Calu3 (cell line): ENCODE measurements around the gene NTM. TPM values are rescaled to one million over a fixed set of nuclear protein-coding genes. Genes with fewer than 3 reads are reported as not detected.
"Not testable (repeated sequence)": the region's sequence is repeated elsewhere in the genome, so short reads cannot be mapped to it uniquely, and the experiment has no call there.

Experiments used
- BruUV-seq: library from RNA; stranded (reverse); fragments of 400-500 nt; replicated peaks from 2 replicates; lab custom pipeline; 2021; lab: Mats Ljungman, UMichigan
- CTCF ChIA-PET: fragments of 300-600 bp; sonication (Branson Sonifier 250); formaldehyde crosslinking; loops from one replicate; lab custom pipeline; 2022; ENCODE audit warnings: antibody characterized with exemption; lab: Charles Lee
- DNase-seq: peaks from one replicate; pipeline ENCODE4 v3.0.0; 2022
- H3K27ac Mint-ChIP-seq: one replicate; pipeline ENCODE4 v1.8.0; 2022; ENCODE audit warnings: mixed read lengths; ENCODE audit not compliant: unreplicated experiment
- H3K27me3 Mint-ChIP-seq: one replicate; pipeline ENCODE4 v1.8.0; 2022; ENCODE audit warnings: mixed read lengths; ENCODE audit not compliant: unreplicated experiment
- H3K36me3 Mint-ChIP-seq: one replicate; pipeline ENCODE4 v1.8.0; 2022; ENCODE audit warnings: mild to moderate bottlenecking, moderate library complexity, mixed read lengths; ENCODE audit not compliant: insufficient read depth, unreplicated experiment
- H3K4me1 Mint-ChIP-seq: one replicate; pipeline ENCODE4 v1.8.0; 2022; ENCODE audit warnings: mild to moderate bottlenecking, low read depth, mixed read lengths; ENCODE audit not compliant: unreplicated experiment
- H3K4me3 Mint-ChIP-seq: one replicate; pipeline ENCODE4 v1.8.0; 2022; ENCODE audit warnings: mild to moderate bottlenecking, low read depth, moderate library complexity, mixed read lengths; ENCODE audit not compliant: unreplicated experiment
- H3K9me3 Mint-ChIP-seq: one replicate; pipeline ENCODE4 v1.8.0; 2022; ENCODE audit warnings: low read depth, mixed read lengths; ENCODE audit not compliant: unreplicated experiment
- CTCF ChIP-seq: fragments of 200-600 bp; IDR thresholded peaks from one replicate; pipeline ENCODE4 v1.8.0; 2022; ENCODE audit warnings: antibody characterized with exemption; ENCODE audit not compliant: unreplicated experiment
- intact Hi-C: fragments of 100-400 bp; cut with micrococcal nuclease; formaldehyde crosslinking; loops from one replicate; pipeline ENCODE4 v1.10.0; 2022; ENCODE audit not compliant: unreplicated experiment
- total RNA-seq: library from RNA; stranded (reverse); gene quantifications from 2 replicates; pipeline ENCODE4 v1.2.3, GENCODE V29; 2022

The NTM gene
- total RNA-seq, 1 experiment from 2014 or later: not detected

- peaks cover 6% of the 10 kb centered on the region for H3K9me3 Mint-ChIP-seq
- CTCF ChIA-PET: interaction anchor here (0.6 kb wide), 1 partner anchor 9 kb away, joined by 3 read pairs; no protein-coding TSS in a partner anchor
- no peak overlapping the region for H3K4me3 Mint-ChIP-seq
- H3K4me1 Mint-ChIP-seq: no peaks in the 10 kb centered on the region
- no peak for TF ChIP-seq CTCF
- BruUV-seq: no TSS peak
- no peak for DNase-seq
- intact Hi-C loops: no loop called here
- H3K36me3 Mint-ChIP-seq: no peaks in the 10 kb centered on the region
- H3K27me3 Mint-ChIP-seq: no peaks in the 10 kb centered on the region
- H3K27ac Mint-ChIP-seq: no peak overlapping the region
Observed at GRCh38 chr11:132062541-132062940, 692.1 kb downstream of the NTM start.

- Mint-ChIP-seq H3K4me1 (no peaks in the 10 kb centered on the region), H3K36me3 (no peaks in the 10 kb centered on the region), H3K27me3 (no peaks in the 10 kb centered on the region), H3K9me3 (peaks cover 6% of the 10 kb centered on the region), H3K27ac (no peak overlapping the region), H3K4me3 (no peak overlapping the region)
- no peak for DNase-seq
- intact Hi-C loops: no loop called here
- no TSS peak for BruUV-seq
- CTCF ChIA-PET: no interaction called here
- no peak for TF ChIP-seq CTCF
Observed at GRCh38 chr11:132064987-132065620, 694.7 kb downstream of the NTM start.

GRCh38 chr11:132068556-132068955 lies 698.1 kb downstream of the NTM start:
- DNase-seq: no peak

GRCh38 chr11:132069593-132069992 lies 699.2 kb downstream of the NTM start:
- H3K27me3 Mint-ChIP-seq, H3K9me3 Mint-ChIP-seq, intact Hi-C loops, DNase-seq, H3K36me3 Mint-ChIP-seq, H3K4me3 Mint-ChIP-seq, BruUV-seq, H3K4me1 Mint-ChIP-seq, CTCF ChIA-PET, H3K27ac Mint-ChIP-seq: not testable (repeated sequence)

More at GRCh38 chr11:132068556-132068955, 698.1 kb downstream of the NTM start:
- BruUV-seq: no TSS peak
- intact Hi-C loops: no loop called here
- no peaks in the 10 kb centered on the region for H3K4me1 Mint-ChIP-seq
- TF ChIP-seq CTCF: no peak
- no peak overlapping the region for H3K27ac Mint-ChIP-seq
- peaks cover 6% of the 10 kb centered on the region for H3K9me3 Mint-ChIP-seq
- no peak overlapping the region for H3K4me3 Mint-ChIP-seq
- H3K27me3 Mint-ChIP-seq: no peaks in the 10 kb centered on the region
- CTCF ChIA-PET: no interaction called here
- H3K36me3 Mint-ChIP-seq: no peaks in the 10 kb centered on the region

GRCh38 chr11:132070907-132071306 lies 700.5 kb downstream of the NTM start:
- H3K4me3 Mint-ChIP-seq, H3K36me3 Mint-ChIP-seq, BruUV-seq, intact Hi-C loops, DNase-seq, H3K9me3 Mint-ChIP-seq, CTCF ChIA-PET, H3K27me3 Mint-ChIP-seq, H3K27ac Mint-ChIP-seq, H3K4me1 Mint-ChIP-seq: not testable (repeated sequence)
